Glutamatergic neuron (in vitro differentiated cells): ENCODE results near the gene MALT1. TPM values are rescaled to one million over a fixed set of nuclear protein-coding genes. Genes with fewer than 3 reads are reported as not detected.

ENCODE experiments used
- DNase-seq: peaks from one replicate; pipeline ENCODE4 v3.0.0; 2022
- H3K27ac Mint-ChIP-seq: one replicate; pipeline ENCODE4 v1.8.0; 2020; ENCODE audit warnings: mild to moderate bottlenecking, mixed read lengths, inconsistent platforms; ENCODE audit not compliant: unreplicated experiment
- H3K27me3 Mint-ChIP-seq: one replicate; pipeline ENCODE4 v1.8.0; 2020; ENCODE audit warnings: mild to moderate bottlenecking, moderate library complexity, mixed read lengths, inconsistent platforms; ENCODE audit not compliant: unreplicated experiment
- H3K36me3 Mint-ChIP-seq: one replicate; pipeline ENCODE4 v1.8.0; 2020; ENCODE audit warnings: mild to moderate bottlenecking, mixed read lengths, inconsistent platforms; ENCODE audit not compliant: unreplicated experiment
- H3K4me1 Mint-ChIP-seq: one replicate; pipeline ENCODE4 v1.8.0; 2020; ENCODE audit warnings: mild to moderate bottlenecking, low read depth, mixed read lengths, inconsistent platforms; ENCODE audit not compliant: unreplicated experiment
- H3K4me3 Mint-ChIP-seq: one replicate; pipeline ENCODE4 v1.8.0; 2020; ENCODE audit warnings: mild to moderate bottlenecking, mixed read lengths, inconsistent platforms; ENCODE audit not compliant: unreplicated experiment
- H3K9me3 Mint-ChIP-seq: one replicate; pipeline ENCODE4 v1.8.0; 2020; ENCODE audit warnings: mild to moderate bottlenecking, moderate library complexity, mixed read lengths, inconsistent platforms; ENCODE audit not compliant: unreplicated experiment
- total RNA-seq: library from RNA; stranded (reverse); fragmentation: NEBNext Ultra II Directional; extraction: Animal tissue kit (Norgen Biotek cat#: 25700); gene quantifications from one replicate; pipeline ENCODE4 v1.2.1, GENCODE V29; 2021; ENCODE audit not compliant: unreplicated experiment
- TF ChIP-seq, protein P1 (sequence below): fragments of 200-600 bp; sonication (generic); IDR thresholded peaks from one replicate; pipeline ENCODE4 v1.5.0; 2021; ENCODE audit not compliant: partially characterized antibody, unreplicated experiment

MALT1 gene
- total RNA-seq, 1 donor from 2014 or later: 8.5 TPM

DNA sequence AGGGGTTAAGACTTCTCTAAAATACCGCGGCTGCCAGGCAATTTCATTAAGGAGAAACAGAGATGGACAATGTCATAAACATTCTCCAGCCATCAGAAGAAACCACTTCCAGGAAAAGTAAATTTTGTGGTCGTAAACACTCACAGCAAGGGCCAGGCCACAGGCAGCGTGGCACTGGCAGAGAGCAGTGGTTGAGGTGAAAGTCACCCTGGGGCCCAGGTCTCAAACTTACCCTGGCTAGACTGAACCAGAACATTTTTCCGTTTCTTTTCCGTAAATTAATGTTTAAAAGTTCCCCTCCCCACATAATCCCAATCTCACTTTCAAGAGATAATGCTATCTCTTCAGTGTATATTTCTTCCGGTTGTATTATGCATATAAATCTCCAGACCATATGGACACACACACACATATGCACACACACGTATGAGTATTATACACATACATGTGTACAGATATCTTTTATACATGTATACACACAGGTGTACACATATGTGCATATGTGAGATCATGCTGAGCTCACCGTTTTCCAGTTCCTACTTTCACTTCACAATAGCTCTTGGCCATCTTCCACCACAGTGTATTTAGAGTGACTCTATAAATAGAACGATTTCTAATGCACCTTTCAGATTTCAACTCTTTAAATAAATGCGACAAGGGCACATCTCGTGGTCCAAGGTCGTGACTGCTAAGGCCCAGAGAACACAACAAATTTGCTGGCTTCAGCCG, 90.1 kb downstream of the MALT1 start:
- TF ChIP-seq, protein P1, sequence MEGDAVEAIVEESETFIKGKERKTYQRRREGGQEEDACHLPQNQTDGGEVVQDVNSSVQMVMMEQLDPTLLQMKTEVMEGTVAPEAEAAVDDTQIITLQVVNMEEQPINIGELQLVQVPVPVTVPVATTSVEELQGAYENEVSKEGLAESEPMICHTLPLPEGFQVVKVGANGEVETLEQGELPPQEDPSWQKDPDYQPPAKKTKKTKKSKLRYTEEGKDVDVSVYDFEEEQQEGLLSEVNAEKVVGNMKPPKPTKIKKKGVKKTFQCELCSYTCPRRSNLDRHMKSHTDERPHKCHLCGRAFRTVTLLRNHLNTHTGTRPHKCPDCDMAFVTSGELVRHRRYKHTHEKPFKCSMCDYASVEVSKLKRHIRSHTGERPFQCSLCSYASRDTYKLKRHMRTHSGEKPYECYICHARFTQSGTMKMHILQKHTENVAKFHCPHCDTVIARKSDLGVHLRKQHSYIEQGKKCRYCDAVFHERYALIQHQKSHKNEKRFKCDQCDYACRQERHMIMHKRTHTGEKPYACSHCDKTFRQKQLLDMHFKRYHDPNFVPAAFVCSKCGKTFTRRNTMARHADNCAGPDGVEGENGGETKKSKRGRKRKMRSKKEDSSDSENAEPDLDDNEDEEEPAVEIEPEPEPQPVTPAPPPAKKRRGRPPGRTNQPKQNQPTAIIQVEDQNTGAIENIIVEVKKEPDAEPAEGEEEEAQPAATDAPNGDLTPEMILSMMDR: no peak
- Mint-ChIP-seq H3K9me3 (peaks cover 1% of the 10 kb centered on the region), H3K36me3 (no peaks in the 10 kb centered on the region), H3K4me3 (no peak overlapping the region), H3K4me1 (no peaks in the 10 kb centered on the region), H3K27me3 (no peaks in the 10 kb centered on the region), H3K27ac (no peak overlapping the region)
- DNase-seq: no peak

- TF ChIP-seq, protein P1: no peak
These were observed 90.9 kb downstream of the MALT1 start for GRCh38 chr18:58761970-58762780.

DNA sequence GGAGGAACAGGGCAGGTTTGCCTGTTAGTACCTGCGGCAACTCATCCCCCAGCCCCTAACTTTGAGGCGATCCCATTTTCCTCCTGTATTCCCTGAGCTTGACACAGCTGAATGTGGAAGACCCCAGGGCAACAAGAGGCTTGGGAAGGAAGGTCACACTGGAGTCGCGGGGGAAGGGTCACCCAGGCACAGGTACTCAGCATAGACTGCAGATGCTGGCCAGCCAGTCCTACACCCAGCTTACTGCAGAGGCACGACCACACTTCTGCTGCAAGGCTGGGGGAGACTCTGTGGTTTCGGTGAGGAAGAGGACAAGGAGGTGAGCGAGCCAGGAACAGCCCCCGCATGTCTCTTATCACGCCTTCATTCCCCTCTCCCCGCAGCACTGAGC, 91.5 kb downstream of the MALT1 start:
- peaks cover 3% of the 10 kb centered on the region for H3K9me3 Mint-ChIP-seq
- no peaks in the 10 kb centered on the region for H3K36me3 Mint-ChIP-seq
- DNase-seq: no peak
- no peak overlapping the region for H3K27ac Mint-ChIP-seq
- H3K4me1 Mint-ChIP-seq: no peaks in the 10 kb centered on the region
- TF ChIP-seq, protein P1: no peak
- no peak overlapping the region for H3K4me3 Mint-ChIP-seq
- peaks cover 2% of the 10 kb centered on the region for H3K27me3 Mint-ChIP-seq

More at GRCh38 chr18:58761970-58762780, 90.9 kb downstream of the MALT1 start:
- no peak overlapping the region for H3K27ac Mint-ChIP-seq
- H3K9me3 Mint-ChIP-seq: peaks cover 1% of the 10 kb centered on the region
- no peaks in the 10 kb centered on the region for H3K4me1 Mint-ChIP-seq
- no peak overlapping the region for H3K4me3 Mint-ChIP-seq
- H3K36me3 Mint-ChIP-seq: no peaks in the 10 kb centered on the region
- DNase-seq: no peak
- H3K27me3 Mint-ChIP-seq: peaks cover 2% of the 10 kb centered on the region

- DNase-seq: no peak
- Mint-ChIP-seq H3K9me3 (peaks cover 3% of the 10 kb centered on the region), H3K36me3 (no peaks in the 10 kb centered on the region), H3K4me3 (no peak overlapping the region), H3K4me1 (no peaks in the 10 kb centered on the region), H3K27me3 (peaks cover 2% of the 10 kb centered on the region), H3K27ac (no peak overlapping the region)
- TF ChIP-seq, protein P1: no peak
These were observed 94.9 kb downstream of the MALT1 start for GRCh38 chr18:58766164-58766563.

GRCh38 chr18:58766946-58767345, 95.7 kb downstream of the MALT1 start:
- no peaks in the 10 kb centered on the region for H3K4me1 Mint-ChIP-seq
- H3K4me3 Mint-ChIP-seq: no peak overlapping the region
- no peaks in the 10 kb centered on the region for H3K36me3 Mint-ChIP-seq
- TF ChIP-seq, protein P1: no peak
- H3K27me3 Mint-ChIP-seq: peaks cover 2% of the 10 kb centered on the region
- no peak overlapping the region for H3K27ac Mint-ChIP-seq
- DNase-seq: no peak
- peaks cover 3% of the 10 kb centered on the region for H3K9me3 Mint-ChIP-seq
